ENCODE results near the gene PSMD1.

GRCh38 chr2:231168460-231169139 is 111.9 kb downstream of the PSMD1 start:
- TF ChIP-seq EZH2 (IDR thresholded peaks at IDR 0.05; ENCODE audit: low read length) = no peak
- no peak for TF ChIP-seq CTCF (optimal IDR thresholded peaks at IDR 0.05 in 1 of 3, IDR thresholded peaks at IDR 0.05 in 1 of 3, conservative IDR thresholded peaks at IDR 0.05 in 1 of 3; ENCODE audit: extremely low read depth in 1 of 3, insufficient read depth in 2 of 3, low read length in 3 of 3)
